HG02610 (cell line): ENCODE data around the gene C1QTNF5.

Experiments used
- ATAC-seq: cut with Tn5 transposase; IDR thresholded peaks from one replicate; pipeline ENCODE4 v1.9.1; 2021; ENCODE audit warnings: mild to moderate bottlenecking, moderate library complexity; ENCODE audit not compliant: unreplicated experiment

Gene C1QTNF5

DNA sequence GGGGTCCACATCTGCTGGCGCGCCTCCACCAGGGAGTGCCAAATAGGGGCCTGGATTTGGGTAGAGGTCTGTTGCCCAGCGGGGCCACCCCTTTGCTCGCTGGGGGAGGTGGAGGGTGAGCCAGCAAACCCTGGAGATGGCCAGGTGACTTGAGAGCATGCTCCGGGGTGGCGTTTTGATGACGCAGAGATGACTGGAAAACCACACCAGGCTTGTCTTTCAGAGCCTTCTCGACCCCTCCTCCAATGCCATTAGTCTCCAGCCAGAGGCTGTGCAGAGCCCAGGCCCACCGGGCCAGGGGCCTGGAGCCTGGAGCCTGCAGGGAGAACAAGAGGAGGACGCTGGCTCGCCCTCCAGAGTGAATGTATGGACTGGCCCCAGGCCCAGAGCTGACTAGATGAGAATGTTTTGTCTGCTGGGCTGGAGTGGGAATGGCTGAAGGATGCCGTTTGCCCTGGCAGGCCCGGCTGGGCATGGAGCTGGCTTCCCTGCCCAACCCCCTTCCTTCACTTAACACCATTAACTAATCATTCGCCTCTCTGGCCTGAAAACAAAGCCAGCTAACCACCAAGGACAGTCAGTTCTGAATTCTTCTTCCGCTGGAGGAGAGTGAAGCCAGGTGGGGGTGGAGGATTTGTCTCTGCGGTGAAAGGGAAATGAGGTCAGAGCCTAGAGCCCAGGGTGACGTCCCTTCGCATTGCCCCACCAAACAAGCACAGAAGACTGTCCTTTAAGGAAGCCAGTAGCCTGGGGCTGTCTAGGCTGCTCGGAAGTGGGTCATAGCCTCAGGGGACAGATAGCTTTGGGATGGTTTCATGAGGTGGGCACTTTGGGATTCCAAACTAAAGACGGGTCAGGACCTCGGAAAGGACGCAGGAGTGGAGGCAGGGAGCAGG, 22.2 kb downstream of the C1QTNF5 start:
- ATAC-seq, result no peak

DNA sequence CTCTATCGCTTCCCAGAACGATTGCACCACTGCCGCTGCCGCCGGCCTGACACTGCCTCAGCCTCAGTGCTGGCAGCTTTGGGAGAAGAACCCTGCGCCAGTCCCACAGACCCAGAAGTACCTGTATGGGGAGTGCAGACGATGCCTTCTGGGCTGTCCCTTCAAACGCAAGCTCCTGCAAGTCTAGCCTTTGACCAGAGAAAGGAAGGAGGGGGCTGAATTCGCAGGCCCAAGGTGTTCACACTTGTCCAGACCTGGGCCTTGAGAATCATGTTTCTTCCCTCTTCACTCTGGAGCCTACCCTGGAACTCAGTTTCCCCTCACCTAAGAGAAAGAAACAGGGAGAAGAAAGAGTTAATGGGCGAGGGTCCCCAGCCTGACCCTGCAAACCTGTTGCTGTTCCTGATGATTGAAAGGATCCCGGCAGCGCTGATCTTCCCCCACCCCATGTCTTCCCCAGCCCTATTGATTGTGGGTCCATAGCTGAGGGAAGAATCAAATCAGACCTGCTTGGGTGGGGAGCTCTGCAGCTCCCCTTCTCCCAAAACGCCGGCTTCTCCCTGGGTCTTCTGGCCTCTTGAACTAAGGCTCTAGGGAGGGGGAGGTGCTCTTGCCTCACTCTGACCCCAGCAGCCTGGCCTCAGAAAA, 23.0 kb downstream of the C1QTNF5 start:
- ATAC-seq, result no peak

DNA sequence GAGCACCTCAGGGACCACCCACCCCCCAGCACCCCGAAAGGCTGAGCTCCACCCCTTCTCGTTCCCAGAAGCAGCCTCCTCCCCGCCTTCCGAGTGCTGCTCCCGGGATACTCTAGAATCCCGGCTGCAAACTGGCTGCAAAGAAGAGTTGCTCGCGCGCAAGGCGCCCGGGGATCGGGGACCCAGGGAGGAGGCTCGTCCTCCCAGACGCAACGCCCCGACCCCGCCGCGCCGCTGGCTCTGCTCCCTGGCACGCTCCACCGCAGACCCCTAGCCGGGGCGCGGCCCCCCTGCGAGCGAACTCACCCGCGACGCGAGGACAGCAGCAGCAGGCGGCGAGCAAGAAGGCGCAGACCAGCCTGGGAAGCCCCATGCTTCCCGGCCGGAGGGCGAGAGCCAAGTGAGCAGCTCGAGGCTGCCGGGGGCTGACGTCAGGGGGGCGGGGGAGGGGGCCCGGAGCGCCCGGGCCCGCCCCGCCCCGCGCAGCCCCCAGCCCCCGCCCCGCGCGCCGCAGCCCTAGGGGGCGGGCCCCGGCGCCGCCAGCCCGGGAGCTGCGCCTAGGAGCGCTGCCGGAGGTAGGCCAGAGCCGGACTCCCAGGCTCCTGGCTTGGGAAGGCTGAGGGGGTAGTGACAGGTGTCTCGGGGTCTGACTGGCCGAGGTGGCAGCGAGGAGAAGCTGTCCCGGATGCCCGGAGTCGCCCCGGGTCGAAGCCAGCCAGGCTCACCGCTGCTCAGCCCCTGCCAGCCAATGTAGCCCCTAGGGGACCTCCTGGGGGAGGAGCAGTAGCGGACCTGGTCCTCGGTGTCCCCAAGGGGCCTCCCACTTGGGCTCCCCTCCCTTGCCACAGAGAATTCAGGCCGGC, 23.7 kb downstream of the C1QTNF5 start, which contains the start of gene MCAM:
Gene MCAM (minus strand): TSS at position 402 of the 863 bp plus-strand sequence. CDS start 29 bp downstream, at position 373.
- ATAC-seq, result no peak

DNA sequence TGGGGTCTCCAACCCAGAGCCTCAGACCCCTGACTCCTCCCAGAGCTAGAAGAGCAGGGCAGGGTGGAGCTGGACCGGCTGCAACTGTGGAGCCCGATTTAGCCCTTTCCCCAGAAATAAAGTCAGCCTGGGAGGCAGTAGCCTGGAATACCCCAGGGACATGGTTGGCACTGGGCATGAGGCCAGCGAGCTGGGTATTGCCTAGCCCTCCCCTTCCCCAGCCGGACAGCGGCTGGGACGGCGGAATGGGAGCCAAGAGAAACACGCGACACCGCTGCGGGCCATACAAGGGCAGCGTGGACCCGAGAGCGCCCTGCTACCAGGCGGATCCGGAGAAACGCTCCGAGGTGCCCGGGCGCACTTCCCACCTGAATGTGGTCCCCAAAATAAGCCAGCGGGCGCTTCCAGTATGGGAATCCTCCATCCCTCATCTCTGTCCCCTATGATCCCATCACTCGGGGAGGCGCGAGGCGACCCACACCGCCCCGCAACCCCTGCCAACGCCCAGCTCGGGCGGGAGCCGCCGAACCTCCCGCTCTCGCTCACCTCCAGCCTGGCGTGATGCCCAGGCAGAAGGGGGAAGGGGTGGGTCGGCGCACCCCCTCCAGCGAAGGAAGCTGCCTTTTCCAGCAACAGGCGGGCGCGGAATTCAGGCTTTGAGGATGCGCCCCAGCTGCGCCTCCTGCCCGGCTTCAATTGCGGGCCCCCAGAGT, 24.5 kb downstream of the C1QTNF5 start:
- no peak for ATAC-seq

- no peak for ATAC-seq
Observed at GRCh38 chr11:119315131-119316015, 25.3 kb downstream of the C1QTNF5 start.

- no peak for ATAC-seq
Observed at GRCh38 chr11:119314726-119315125, 26.0 kb downstream of the C1QTNF5 start.

DNA sequence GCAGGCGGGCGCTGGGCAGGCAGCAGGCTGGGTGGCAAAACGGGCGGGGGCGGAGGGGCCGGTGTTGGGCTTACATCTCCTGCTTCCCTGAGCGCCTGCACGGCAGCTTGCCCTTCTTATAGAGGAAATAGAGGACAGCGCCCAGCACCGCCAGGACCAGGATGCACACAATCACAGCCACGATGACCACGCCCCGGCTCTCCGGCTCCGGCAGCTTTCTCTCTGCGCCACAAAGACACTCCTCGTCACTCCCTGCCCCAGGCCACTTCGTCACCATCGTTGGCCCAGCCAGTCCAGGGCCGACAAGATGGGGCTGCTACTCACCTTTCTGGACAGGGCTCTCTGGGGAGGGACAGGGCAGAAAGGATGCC, 30.0 kb downstream of the C1QTNF5 start:
- ATAC-seq, result no peak

DNA sequence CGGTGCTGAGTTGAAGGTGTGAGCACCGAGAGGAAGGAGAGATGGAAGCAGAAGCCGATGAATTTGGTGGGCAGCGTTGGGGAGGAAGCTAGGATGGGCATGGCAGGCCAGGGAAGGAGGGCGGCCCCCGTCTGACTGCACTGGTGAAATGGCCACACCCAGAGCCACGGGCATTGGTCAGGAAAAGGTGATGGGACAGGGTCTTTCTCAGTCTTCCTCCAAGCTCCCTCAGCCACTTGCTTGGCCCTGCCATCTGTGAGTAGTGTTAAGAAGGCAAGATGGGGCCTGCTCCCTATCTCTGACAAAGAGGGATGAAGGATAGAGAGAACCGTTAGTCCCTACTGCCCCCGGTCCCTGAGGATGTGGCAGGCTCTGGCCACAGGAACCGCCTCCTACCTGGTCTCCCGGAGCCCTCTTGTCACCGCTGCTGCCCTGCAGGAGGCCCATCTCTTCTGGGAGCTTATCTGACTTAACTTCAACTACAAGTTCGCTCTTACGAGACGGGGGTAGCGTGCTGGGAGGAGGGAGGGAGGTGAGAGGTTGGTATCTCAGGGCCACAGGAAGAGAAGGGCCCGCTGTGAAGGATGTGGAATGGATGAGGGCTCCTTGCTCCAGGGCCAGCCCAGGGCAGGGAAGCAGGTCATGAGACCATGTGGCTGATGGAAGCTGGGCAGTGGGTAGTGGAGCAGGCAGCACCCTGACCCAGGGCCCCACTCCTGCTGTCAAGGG, 30.6 kb downstream of the C1QTNF5 start:
- ATAC-seq, result no peak

DNA sequence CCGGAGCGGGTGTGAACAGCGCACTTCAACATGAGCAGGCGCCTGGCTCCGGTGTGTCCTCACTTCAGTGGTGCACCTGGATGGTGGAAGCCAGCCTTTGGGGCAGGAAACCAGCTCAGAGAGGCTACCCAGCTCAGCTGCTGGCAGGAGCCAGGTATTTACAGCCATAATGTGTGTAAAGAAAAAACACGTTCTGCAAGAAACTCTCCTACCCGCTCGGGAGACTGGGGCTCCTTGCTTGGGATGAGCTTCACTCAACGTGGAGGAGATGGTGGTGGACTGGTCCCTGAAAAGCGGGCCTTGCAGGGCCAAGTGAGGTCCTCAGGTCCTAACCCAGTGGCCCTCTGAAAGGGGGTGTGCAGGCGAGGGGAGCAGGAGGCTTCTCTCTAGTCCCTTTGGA, 31.3 kb downstream of the C1QTNF5 start:
- no peak for ATAC-seq

GRCh38 chr11:119307974-119308373, 32.7 kb downstream of the C1QTNF5 start:
- no peak for ATAC-seq

DNA sequence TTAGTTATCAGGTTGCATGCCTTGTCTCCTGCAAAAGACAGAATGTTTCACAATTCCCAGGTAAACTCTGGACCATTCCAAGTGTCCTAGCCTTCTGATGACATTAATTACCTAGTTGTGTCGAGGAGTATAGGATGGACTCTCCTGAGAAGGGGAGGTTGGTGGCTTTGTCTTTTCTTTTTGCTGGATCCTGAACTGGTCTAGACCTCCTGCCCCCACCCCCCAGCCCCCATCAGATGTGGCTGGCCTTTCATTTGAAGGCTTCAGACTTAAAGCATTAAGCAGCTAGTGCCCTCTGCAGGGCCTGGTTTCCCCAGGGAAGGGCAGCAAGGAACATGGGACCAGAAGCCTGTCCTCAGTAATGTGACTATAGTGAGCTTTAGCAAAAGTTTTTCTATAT, 33.5 kb downstream of the C1QTNF5 start:
- ATAC-seq, result no peak

GRCh38 chr11:119306373-119306890, 34.3 kb downstream of the C1QTNF5 start:
- no peak for ATAC-seq

DNA sequence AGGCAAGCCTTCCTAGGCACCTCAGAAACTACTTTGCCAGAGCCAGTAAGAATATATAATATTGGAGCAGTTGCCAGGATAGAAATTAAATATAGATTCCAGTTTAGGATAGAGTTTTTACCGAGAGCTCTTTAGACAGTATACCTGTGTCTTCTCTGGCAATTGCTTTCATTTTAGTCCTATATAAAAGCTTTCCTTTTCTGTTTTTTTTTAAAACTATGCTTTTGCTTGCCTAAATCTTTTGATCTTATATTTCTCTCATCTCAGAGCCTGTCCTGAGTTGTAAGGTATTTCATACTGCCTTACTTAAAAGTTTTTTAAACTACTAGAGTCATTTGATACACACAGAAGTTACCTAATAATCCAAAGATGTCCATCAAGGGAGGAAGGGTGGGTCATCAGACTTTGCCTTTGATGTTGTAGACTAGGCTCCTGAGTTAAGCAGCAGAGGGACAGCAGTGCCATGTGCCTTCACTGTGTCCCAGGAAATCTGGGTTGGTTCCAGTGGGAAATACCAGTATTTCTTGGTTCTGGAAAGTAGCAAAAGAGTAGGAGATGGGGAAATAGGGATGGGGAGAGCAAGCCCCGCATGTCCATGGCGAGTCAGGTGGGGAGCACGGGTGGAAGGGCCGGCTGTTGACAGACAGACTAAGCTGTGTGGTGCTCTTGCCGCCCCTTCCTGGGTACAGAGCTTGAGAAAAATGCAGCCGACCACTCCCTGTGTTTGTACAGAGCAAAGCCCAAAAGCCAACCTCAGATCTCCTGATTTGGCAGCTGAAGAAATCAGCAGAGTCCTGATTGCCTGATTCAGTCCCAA, 34.9 kb downstream of the C1QTNF5 start:
- ATAC-seq, result no peak

DNA sequence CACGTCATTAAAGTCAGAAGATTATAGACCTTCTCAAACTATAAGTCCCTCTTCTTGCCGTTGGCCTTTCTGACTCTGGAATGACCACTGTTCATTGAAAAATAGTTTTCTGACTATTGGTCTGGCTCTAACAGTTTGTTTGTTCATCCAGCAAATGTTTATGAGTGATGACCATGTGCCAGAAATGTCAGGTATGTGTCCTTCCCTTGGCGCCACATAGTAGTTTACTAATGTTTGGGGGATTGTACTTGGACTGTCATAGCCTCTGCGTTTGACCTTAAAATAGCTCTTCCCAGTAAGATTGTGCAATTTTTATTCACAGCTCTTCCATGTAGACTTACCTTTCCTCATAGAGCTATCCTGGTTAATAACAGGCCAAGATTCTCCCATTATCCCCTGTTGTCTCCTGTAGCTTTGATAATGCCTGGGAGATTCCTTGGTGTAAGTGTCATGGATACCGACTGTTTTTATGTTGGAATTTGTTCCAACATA, 37.4 kb downstream of the C1QTNF5 start:
- no peak for ATAC-seq

DNA sequence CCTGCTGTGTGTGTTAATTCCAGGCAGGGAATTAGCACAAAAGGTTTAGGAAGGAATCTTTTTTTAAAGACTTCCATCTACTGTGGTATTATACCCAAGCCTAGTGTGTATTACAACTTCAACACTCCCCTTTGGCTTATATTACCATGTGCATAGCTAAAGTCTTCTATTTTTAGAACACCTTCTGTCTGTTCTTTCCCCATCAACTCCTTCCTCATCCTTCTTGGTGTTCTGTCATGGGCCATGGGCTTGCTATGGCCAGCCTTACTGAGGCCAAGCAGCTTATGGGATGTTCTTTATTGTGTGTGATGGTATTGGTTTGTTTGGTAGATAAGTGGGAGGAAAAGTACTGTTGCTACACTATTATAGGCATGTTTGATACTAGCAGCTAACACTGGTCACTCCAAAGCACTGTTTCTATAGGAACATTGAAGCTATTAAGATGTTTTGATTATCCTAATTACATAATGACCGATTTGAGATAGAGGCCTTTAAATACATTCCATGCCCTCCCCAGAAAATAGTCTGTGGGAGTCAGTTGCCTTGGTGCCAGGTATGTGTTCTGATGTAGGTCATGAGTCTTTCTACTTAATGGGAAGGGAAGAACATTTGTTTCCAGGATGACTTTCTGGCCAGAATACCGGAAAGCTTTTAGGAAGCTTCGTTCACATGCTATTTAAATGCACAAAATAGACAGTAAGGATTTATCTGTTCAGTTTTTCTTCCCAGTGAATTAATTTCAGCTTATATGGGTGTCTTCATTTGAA, 40.3 kb downstream of the C1QTNF5 start:
- ATAC-seq, result no peak

DNA sequence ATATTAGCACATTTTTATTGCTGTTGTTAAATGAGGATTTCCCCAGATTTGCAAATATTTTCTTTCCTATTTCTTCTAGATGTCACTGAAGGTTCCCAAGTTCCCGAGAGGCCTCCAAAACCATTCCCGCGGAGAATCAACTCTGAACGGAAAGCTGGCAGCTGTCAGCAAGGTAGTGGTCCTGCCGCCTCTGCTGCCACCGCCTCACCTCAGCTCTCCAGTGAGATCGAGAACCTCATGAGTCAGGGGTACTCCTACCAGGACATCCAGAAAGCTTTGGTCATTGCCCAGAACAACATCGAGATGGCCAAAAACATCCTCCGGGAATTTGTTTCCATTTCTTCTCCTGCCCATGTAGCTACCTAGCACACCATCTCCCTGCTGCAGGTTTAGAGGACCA, 41.3 kb downstream of the C1QTNF5 start:
- no peak for ATAC-seq

DNA sequence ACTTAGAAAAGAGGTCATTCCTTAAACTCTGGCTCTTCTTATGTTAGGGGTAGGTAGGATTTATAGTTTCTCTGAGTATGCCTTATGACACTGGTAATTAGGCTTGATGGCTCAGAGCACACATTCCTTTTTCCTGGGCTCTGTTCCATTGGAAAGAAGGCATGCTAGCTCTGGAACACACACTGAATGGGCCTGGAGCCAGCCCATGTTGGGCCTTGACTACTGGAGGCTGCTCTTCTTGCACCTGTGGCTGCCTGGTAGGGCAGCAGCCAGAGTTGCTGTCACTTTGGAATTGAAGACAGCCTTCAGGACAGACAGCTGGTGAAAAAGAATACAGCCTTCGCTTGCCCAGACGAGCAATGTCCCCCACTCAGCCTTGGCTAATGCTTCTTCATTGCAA, 42.0 kb downstream of the C1QTNF5 start:
- no peak for ATAC-seq
